DOHH2 (cell line): ENCODE measurements around the gene SPATA31C1.

Source experiments
- EZH2phosphoT487 ChIP-seq: fragments of 200-600 bp; sonication (generic); IDR thresholded peaks from 2 replicates; pipeline ENCODE4 v1.6.1; 2017; ENCODE audit warnings: borderline replicate concordance, mild to moderate bottlenecking, antibody characterized with exemption, low read length, moderate library complexity, mixed read lengths
- TF ChIP-seq, protein P1 (sequence below): fragments of 200-600 bp; sonication (generic); IDR thresholded peaks from one replicate; pipeline ENCODE4 v1.5.1; 2014; ENCODE audit warnings: antibody characterized with exemption, mild to moderate bottlenecking, low read depth, low read length; ENCODE audit not compliant: poor library complexity, severe bottlenecking

GRCh38 chr9:87973122-87973521 is 55.4 kb downstream of the SPATA31C1 start:
- TF ChIP-seq, protein P1, sequence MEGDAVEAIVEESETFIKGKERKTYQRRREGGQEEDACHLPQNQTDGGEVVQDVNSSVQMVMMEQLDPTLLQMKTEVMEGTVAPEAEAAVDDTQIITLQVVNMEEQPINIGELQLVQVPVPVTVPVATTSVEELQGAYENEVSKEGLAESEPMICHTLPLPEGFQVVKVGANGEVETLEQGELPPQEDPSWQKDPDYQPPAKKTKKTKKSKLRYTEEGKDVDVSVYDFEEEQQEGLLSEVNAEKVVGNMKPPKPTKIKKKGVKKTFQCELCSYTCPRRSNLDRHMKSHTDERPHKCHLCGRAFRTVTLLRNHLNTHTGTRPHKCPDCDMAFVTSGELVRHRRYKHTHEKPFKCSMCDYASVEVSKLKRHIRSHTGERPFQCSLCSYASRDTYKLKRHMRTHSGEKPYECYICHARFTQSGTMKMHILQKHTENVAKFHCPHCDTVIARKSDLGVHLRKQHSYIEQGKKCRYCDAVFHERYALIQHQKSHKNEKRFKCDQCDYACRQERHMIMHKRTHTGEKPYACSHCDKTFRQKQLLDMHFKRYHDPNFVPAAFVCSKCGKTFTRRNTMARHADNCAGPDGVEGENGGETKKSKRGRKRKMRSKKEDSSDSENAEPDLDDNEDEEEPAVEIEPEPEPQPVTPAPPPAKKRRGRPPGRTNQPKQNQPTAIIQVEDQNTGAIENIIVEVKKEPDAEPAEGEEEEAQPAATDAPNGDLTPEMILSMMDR: no peak
- TF ChIP-seq EZH2phosphoT487: no peak
